GM12874 (cell line): Measurements from ENCODE around the gene GADD45G.

Experiments used
- CTCF ChIP-seq: IDR thresholded peaks from 2 replicates; pipeline ENCODE4 v1.5.1; 2011; ENCODE audit warnings: low read depth, mild to moderate bottlenecking, control low read depth, low read length, moderate library complexity; ENCODE audit not compliant: insufficient read depth

Gene GADD45G

GRCh38 chr9:89563571-89564345, 41.1 kb upstream of the GADD45G start:
- no peak for TF ChIP-seq CTCF

GRCh38 chr9:89564346-89564878, 40.4 kb upstream of the GADD45G start:
- peak; percentile 77 for TF ChIP-seq CTCF

GRCh38 chr9:89567649-89568048, 37.2 kb upstream of the GADD45G start:
- no peak for TF ChIP-seq CTCF

- TF ChIP-seq CTCF = no peak
Measured at GRCh38 chr9:89574309-89574708, 30.5 kb upstream of the GADD45G start.

- peak; percentile 37; the same call in 1 of the 2 replicates for TF ChIP-seq CTCF
Measured at GRCh38 chr9:89576404-89576839, 28.4 kb upstream of the GADD45G start.

- no peak for TF ChIP-seq CTCF
Measured at GRCh38 chr9:89577363-89577762, 27.4 kb upstream of the GADD45G start.

- TF ChIP-seq CTCF = no peak
Measured at GRCh38 chr9:89579741-89580385, 24.9 kb upstream of the GADD45G start.
